HepG2 (cell line): Measurements from ENCODE around the gene TBC1D22A. TPM values are rescaled to one million over a fixed set of nuclear protein-coding genes. Genes with fewer than 3 reads are reported as not detected.

Experiments used
- ATAC-seq: fragments of 200-7000 bp; cut with Tn5 transposase; 3 replicates; pipeline ENCODE4 v1.9.1; 2020; ENCODE audit warnings: mild to moderate bottlenecking, moderate library complexity
- BruUV-seq: library from RNA; stranded (reverse); fragments of 400-500 nt; replicated peaks from 2 replicates; lab custom pipeline; 2021; lab: Mats Ljungman, UMichigan
- CTCF ChIA-PET: fragments of 300-600 bp; formaldehyde crosslinking; extraction: SDS; loops from one replicate; lab custom pipeline; 2021; ENCODE audit warnings: low total read pairs, inconsistent platforms, low intra/inter-chr PET ratio; lab: Yijun Ruan, JAX
- POLR2A ChIA-PET: fragments of 350-600 bp; sonication (Branson Sonifier 250); formaldehyde crosslinking; loops from one replicate; lab custom pipeline; 2020; ENCODE audit warnings: antibody characterized with exemption, inconsistent platforms; lab: Yijun Ruan, JAX
- DNase-seq: peaks from one replicate; pipeline ENCODE4 v3.0.0-alpha.2; 2015; ENCODE audit warnings: low spot score
- FAIRE-seq: peaks from 3 replicates; lab custom pipeline; 2011; peaks lifted over from hg19 to GRCh38; lab: Jason Lieb, UNC
- H2AFZ ChIP-seq: one replicate; pipeline ENCODE4 v1.6.1; 2011; ENCODE audit warnings: low read length, inconsistent platforms
- H3K27ac ChIP-seq: fragments of 300-600 bp; 3 replicates; pipeline ENCODE4 v1.8.0; 2011; ENCODE audit warnings: mixed run types, mild to moderate bottlenecking, mixed read lengths, low read length, inconsistent platforms; ENCODE audit not compliant: insufficient read depth; ENCODE audit errors: extremely low read length
- H3K27me3 ChIP-seq, 2 experiments: fragments of 200-600 bp in 1 of 2; 2 replicates in 1 of 2; 3 replicates in 1 of 2; pipeline versions ENCODE4 v1.6.0 to v1.8.0; 2011; ENCODE audit warnings: low read length in 2 of 2, mild to moderate bottlenecking in 2 of 2, moderate library complexity in 2 of 2, inconsistent platforms in 1 of 2; ENCODE audit not compliant: insufficient read depth in 2 of 2, control insufficient read depth in 1 of 2
- H3K36me3 ChIP-seq, 2 experiments: fragments of 200-600 bp in 1 of 2; replicated peaks in 1 of 2; 2 replicates in 1 of 2; 3 replicates in 1 of 2; pipeline versions ENCODE4 v1.5.1 to v1.8.0; 2011; ENCODE audit warnings: low read length in 2 of 2, inconsistent platforms in 1 of 2; ENCODE audit not compliant: insufficient read depth in 2 of 2, control insufficient read depth in 1 of 2
- H3K4me1 ChIP-seq: 2 replicates; pipeline ENCODE4 v1.5.1; 2012; ENCODE audit warnings: low read length, inconsistent platforms; ENCODE audit not compliant: insufficient read depth
- H3K4me2 ChIP-seq: 2 replicates; pipeline ENCODE4 v1.6.0; 2011; ENCODE audit warnings: low read depth, low read length, inconsistent platforms
- H3K4me3 ChIP-seq, 3 experiments: fragments of 200-600 bp in 1 of 3; sonication (generic), shearing (Covaris generic) in 1 of 3; replicated peaks in 1 of 3; 2 replicates each; pipeline ENCODE4 v1.5.1; 2011 to 2016; ENCODE audit warnings: low read length in 3 of 3, inconsistent platforms in 2 of 3, low read depth in 2 of 3, mild to moderate bottlenecking in 2 of 3, control low read depth in 1 of 3, mixed read lengths in 1 of 3; ENCODE audit not compliant: insufficient read depth in 1 of 3
- H3K79me2 ChIP-seq: one replicate; pipeline ENCODE4 v1.6.1; 2011; ENCODE audit warnings: low read length, inconsistent platforms; ENCODE audit not compliant: insufficient read depth
- H3K9ac ChIP-seq: 2 replicates; pipeline ENCODE4 v1.6.0; 2011; ENCODE audit warnings: mild to moderate bottlenecking, low read depth, low read length, inconsistent platforms; ENCODE audit not compliant: insufficient read depth
- H3K9me3 ChIP-seq: 2 replicates; pipeline ENCODE4 v1.5.1; 2012; ENCODE audit warnings: mild to moderate bottlenecking, low read length
- H4K20me1 ChIP-seq: 2 replicates; pipeline ENCODE4 v1.6.0; 2011; ENCODE audit warnings: inconsistent platforms, mild to moderate bottlenecking, low read length, moderate library complexity; ENCODE audit not compliant: insufficient read depth
- AKAP8 ChIP-seq: sonication (generic); formaldehyde crosslinking; IDR thresholded peaks from 2 replicates; pipeline ENCODE4 v1.5.1; 2020; ENCODE audit warnings: mild to moderate bottlenecking, missing genetic modification reagents
- ATM ChIP-seq: fragments of 450-650 bp; IDR thresholded peaks from 2 replicates; pipeline ENCODE4 v1.7.1; 2017; ENCODE audit warnings: mild to moderate bottlenecking, borderline replicate concordance
- JUNB ChIP-seq: sonication (generic); formaldehyde crosslinking; IDR thresholded peaks from 2 replicates; pipeline ENCODE4 v1.8.0; 2022; ENCODE audit warnings: missing genetic modification reagents, mild to moderate bottlenecking, borderline replicate concordance
- NCOA1 ChIP-seq: sonication (generic); formaldehyde crosslinking; IDR thresholded peaks from 2 replicates; pipeline ENCODE4 v1.9.0; 2021; ENCODE audit warnings: missing genetic modification reagents
- PREB ChIP-seq: sonication (generic); formaldehyde crosslinking; IDR thresholded peaks from 2 replicates; pipeline ENCODE4 v1.4.0; 2020; ENCODE audit warnings: missing genetic modification reagents
- RBM22 ChIP-seq: fragments of 200-400 bp; formaldehyde crosslinking; optimal IDR thresholded peaks from 2 replicates; pipeline ENCODE3; 2017; ENCODE audit warnings: mild to moderate bottlenecking, low read length, moderate library complexity
- TAF15 ChIP-seq: fragments of 200-400 bp; formaldehyde crosslinking; IDR thresholded peaks from one replicate; pipeline ENCODE4 v1.6.1; 2018; ENCODE audit warnings: mild to moderate bottlenecking, low read depth, low read length; ENCODE audit not compliant: poor library complexity, severe bottlenecking
- ZFYVE20 ChIP-seq: sonication (generic); formaldehyde crosslinking; IDR thresholded peaks from 2 replicates; pipeline ENCODE4 v1.8.0; 2023; ENCODE audit warnings: low read depth, mild to moderate bottlenecking, moderate library complexity, missing genetic modification reagents, borderline replicate concordance
- ZNF180 ChIP-seq: sonication (generic); formaldehyde crosslinking; IDR thresholded peaks from 2 replicates; pipeline ENCODE4 v1.4.0; 2020; ENCODE audit warnings: low read depth, missing genetic modification reagents, borderline replicate concordance
- WGBS: methylation state at CpG from one replicate; pipeline ENCODE4 v1.1.6; 2017; ENCODE audit warnings: low lambda C conversion rate; 5-methylcytosine and 5-hydroxymethylcytosine counted together
- in situ Hi-C: cut with HindIII; loops from 2 replicates; pipeline ENCODE4 v1.10.0; 2017; ENCODE audit warnings: low pct_unique_long_range_greater_than_20kb; ENCODE audit not compliant: extremely low pct_ligation_motif_present
- intact Hi-C: fragments of 100-400 bp; cut with micrococcal nuclease; formaldehyde crosslinking; loops from one replicate; pipeline ENCODE4 v1.10.0; 2022; ENCODE audit not compliant: unreplicated experiment
- polyA plus RNA-seq, 8 experiments: library from polyadenylated mRNA; depleted of rRNA in 3 of 8; stranded (reverse) in 7 of 8; unstranded in 1 of 8; fragments of >200 nt; fragmentation: Illumina TruSeq in 4 of 8; extraction: Trizol in 4 of 8; gene quantifications; 2 replicates each; pipeline versions ENCODE4 v1.2.1 to v1.2.3, GENCODE V29; 2011 to 2016; ENCODE audit warnings: low read depth in 4 of 8, missing spikeins in 1 of 8, mixed read lengths in 1 of 8; ENCODE audit not compliant: insufficient read depth in 1 of 8
- total RNA-seq, 5 experiments: library from RNA; depleted of rRNA; stranded (reverse); fragments of >200 nt; fragmentation: Illumina TruSeq; extraction: Trizol; gene quantifications; 2 replicates each; pipeline ENCODE4 v1.2.3, GENCODE V29; 2016; ENCODE audit warnings: low read depth in 1 of 5

The TBC1D22A gene
- total and polyA plus RNA-seq, 2 of the 13 experiments (the other 11 are each of a cell fraction or from before 2014, with no cell fraction given): 17.3 to 18.0 TPM

GRCh38 chr22:47155912-47156311, 393.5 kb downstream of the TBC1D22A start:
- no peak for FAIRE-seq
- intact Hi-C loops: no loop called here
- H3K4me3 ChIP-seq: no peak overlapping the region
- H3K4me1 ChIP-seq: no peaks in the 10 kb centered on the region
- H3K27me3 ChIP-seq: no peaks in the 10 kb centered on the region
- no peak overlapping the region for H3K9ac ChIP-seq
- POLR2A ChIA-PET: no interaction called here
- H3K36me3 ChIP-seq: peaks cover 3 to 9% of the 10 kb centered on the region in 2 experiments; a peak in 4 of 5 replicates
- BruUV-seq: no TSS peak
- DNase-seq: no peak
- ATAC-seq: no peak
- CTCF ChIA-PET: no interaction called here
- no peaks in the 10 kb centered on the region for H3K79me2 ChIP-seq
- no peaks in the 10 kb centered on the region for H3K9me3 ChIP-seq
- no peak for TF ChIP-seq ZNF180 (CRISPR knock-in tag)
- no peak for TF ChIP-seq NCOA1 (CRISPR knock-in tag)
- no peak for TF ChIP-seq PREB (CRISPR knock-in tag)
- no peak for TF ChIP-seq AKAP8 (CRISPR knock-in tag)
- no peak for TF ChIP-seq JUNB (CRISPR knock-in tag)
- no peak for TF ChIP-seq ZFYVE20 (CRISPR knock-in tag)
- TF ChIP-seq TAF15: no peak
- TF ChIP-seq RBM22: peak; percentile 38
- TF ChIP-seq ATM: no peak
- H3K27ac ChIP-seq: no peak overlapping the region
- H3K4me2 ChIP-seq: no peak overlapping the region
- no peak overlapping the region for H2AFZ ChIP-seq
- in situ Hi-C loops: no loop called here
- 100% methylated on average over 7 of the region's 9 CpGs for WGBS
- peaks cover 4% of the 10 kb centered on the region; the same call in 1 of the 2 replicates for H4K20me1 ChIP-seq
